HG02798 (cell line): ENCODE results near the gene STAU1.
"Not testable (repeated sequence)": the region's sequence is repeated elsewhere in the genome, so short reads cannot be mapped to it uniquely, and the experiment has no call there.

Experiments
- ATAC-seq: cut with Tn5 transposase; IDR thresholded peaks from one replicate; pipeline ENCODE4 v1.9.1; 2021; ENCODE audit warnings: mild to moderate bottlenecking; ENCODE audit not compliant: unreplicated experiment, poor library complexity

Gene STAU1, protein sequence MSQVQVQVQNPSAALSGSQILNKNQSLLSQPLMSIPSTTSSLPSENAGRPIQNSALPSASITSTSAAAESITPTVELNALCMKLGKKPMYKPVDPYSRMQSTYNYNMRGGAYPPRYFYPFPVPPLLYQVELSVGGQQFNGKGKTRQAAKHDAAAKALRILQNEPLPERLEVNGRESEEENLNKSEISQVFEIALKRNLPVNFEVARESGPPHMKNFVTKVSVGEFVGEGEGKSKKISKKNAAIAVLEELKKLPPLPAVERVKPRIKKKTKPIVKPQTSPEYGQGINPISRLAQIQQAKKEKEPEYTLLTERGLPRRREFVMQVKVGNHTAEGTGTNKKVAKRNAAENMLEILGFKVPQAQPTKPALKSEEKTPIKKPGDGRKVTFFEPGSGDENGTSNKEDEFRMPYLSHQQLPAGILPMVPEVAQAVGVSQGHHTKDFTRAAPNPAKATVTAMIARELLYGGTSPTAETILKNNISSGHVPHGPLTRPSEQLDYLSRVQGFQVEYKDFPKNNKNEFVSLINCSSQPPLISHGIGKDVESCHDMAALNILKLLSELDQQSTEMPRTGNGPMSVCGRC

DNA sequence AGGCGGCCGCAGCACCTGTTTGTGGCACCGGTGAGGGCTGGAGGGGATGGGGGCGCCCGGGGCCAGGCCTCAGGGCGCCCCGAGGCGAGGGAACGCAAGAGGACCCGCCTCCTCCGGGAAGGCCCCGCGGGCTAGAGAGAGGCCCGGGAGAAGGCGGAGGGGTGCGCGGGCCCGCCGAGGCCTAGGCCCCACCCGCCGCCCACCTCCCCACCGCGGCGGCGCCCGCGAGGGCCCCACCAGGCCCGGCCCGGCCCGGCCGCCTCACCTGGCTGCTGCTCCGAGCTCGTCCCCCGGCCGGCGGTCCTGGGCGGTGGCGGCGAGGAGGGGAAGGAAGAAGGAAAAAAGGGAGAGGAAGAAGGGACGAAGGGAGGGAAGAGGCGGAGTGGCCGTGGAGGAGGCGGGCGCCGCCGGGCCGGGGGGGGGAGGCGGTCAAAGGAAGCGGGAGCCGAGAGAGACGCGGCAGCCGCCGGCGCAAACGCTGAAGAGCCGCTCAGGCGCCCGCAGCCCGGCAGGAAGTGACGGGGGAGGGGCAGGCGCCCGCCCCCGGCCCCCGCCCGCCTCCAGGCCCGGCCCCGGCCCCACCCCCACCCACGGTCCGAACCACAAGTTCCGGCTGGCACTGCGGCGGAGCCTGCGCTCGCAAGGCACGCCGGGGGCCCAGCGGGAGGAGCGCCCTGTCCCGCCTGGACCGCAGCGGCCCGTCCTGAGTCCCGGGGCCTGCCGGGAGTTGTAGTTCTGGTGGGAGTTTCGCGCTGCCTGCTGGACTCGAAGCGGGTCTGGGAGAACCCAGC is at the start of gene STAU1:
Gene STAU1, minus strand, starts transcription at position 484 of the 791 bp plus-strand sequence. CDS start 22,133 bp downstream, outside the sequence.
- ATAC-seq = peak; percentile 95

DNA sequence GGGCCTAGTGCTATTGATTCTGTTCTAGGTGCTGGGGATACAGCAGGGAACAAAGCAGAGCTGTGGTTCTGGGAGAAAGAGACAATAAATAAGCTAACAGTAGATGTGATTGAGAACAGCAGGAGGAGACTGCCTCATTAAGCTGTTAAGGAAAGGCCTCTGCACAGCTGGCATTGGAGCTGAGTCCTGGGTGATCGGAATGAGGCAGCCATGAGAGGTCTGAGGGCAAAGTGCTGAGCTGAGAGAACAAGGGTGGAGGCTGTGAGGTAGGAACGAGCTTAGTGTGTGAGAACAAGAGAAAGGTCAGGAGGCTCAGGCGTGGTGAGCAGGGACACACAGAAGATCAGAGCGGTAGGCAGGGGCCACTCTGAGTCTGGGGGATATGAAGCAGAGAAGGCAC is 49.4 kb upstream of the STAU1 start:
- ATAC-seq = no peak

DNA sequence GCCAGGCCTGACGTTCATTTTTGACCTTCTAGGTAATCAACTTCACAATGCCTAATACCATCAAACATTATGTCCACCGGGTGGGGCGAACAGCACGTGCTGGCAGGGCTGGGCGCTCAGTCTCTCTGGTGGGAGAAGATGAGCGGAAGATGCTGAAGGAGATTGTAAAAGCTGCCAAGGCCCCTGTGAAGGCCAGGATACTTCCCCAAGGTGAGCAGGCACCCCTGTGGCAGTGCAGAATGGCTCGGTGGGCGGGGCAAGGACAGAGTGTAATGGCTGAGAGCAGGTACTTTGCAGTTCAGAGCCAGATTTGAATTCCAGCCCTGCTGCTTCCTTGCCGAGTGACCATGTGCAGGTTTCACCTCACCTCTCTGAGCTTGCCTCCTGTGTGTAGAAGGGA is 48.2 kb upstream of the STAU1 start:
- ATAC-seq = no peak

DNA sequence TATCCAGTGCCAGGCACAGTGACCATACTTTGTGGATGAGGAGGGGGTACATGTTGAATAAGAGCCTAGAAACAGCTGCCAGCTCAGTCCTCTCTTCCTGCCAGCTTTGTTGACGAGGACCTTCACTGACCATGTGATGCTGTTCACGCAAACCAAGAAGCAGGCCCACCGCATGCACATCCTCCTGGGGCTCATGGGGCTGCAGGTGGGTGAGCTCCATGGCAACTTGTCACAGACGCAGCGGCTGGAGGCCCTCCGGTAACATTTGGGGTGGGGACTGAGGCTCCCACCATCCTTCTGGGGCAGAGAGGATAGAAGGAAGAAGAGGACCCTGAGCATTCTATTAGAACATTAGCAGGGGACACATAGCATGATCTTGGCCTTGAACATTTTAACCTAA is 46.7 kb upstream of the STAU1 start:
- no peak for ATAC-seq

DNA sequence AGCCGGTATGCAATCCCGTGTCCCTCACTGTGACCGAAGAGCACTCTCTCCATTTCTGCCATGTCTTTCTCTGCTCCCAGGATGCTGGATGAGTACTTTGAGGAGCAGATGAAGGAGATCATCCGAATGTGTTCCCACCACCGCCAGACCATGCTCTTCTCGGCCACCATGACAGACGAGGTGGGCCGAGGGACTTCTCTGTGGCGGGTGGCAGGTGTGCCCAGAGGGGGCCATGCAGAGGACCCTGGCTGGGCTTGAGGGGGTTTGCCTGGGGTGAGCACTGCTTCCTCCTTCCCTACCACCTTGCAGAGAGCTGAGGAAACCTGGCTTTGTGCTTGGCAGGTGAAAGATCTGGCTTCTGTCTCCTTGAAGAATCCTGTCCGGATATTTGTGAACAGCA is 45.1 kb upstream of the STAU1 start:
- ATAC-seq = no peak

DNA sequence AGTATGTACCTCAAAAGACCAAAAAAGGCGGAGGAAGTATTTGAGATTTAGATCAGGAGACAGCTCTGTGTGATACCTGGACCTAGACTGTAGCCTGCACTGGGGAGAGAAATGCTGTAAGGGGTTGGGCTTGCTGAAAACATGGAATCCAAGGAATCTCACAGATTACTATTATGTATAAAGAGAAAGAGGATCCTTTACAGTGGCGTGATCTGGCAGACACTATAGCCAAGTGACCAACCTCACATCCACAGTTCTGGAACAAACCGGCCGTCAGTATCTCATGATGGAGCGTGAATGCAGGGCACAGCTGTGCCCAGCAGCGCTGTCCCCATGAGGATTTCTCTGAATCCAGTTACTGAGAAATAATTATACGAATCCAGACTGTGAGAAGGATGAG is 43.3 kb upstream of the STAU1 start:
- ATAC-seq = no peak

DNA sequence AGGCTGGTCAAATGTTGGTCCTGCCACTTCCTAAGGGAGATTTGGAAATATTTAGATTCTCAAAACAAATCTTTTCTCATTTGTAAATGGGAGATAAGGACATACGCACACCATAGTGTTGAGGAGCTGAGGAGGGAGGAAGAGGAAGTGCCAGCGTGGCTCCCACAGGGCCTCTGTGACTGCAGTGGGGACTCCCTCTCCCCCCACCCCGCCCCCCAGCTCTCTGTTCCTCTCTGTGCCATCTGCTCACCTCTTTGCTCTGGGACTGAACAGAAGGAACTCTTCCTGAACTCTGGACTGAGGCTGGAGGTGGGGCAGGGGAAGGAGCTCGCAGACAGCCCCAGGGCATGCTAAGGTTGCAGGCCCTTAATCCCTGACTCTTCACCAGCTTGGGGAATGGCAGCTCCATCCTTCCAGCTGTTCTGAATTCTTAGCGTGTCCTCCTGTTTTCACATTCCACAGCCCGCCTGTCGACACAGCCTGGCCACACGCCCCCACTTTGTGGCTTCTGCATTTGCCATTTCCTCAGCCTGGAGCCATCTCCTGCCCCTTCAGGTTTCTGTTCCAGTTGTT is 42.5 kb upstream of the STAU1 start:
- no peak for ATAC-seq

DNA sequence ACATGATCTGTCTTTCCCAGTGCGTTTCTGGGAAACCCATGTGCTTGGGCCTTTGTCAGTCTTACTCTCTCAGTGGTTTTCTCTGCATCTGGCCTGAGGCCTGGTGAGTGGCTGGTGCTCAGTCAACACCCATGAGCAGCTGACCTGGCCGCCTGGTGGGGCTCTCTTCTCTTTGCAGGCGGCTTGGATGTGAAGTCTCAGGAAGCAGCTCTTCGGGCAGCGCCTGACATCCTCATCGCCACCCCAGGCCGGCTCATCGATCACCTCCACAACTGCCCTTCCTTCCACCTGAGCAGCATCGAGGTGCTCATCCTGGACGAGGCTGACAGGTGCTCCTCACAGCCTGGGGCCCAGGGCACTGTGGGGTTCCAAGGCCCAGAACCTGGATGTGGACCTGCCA is 41.9 kb upstream of the STAU1 start:
- no peak for ATAC-seq

DNA sequence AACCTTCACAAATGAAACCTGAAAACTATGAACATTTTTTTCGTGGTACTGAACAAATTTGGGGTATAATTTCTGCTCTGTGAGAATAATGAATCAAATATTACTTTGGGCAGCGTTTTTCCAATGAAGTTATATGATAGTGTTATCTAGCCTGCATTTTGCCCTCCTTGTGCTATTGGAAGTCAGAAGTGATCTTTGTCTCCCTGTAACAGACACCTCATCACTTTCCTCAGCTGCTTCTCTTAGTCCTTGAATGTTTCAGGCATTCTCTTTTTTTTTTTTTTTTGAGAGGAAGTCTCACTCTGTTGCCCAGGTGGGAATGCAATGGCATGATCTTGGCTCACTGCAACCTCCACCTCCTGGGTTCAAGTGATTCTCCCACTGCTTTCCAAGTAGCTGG is 41.2 kb upstream of the STAU1 start:
- ATAC-seq = no peak

DNA sequence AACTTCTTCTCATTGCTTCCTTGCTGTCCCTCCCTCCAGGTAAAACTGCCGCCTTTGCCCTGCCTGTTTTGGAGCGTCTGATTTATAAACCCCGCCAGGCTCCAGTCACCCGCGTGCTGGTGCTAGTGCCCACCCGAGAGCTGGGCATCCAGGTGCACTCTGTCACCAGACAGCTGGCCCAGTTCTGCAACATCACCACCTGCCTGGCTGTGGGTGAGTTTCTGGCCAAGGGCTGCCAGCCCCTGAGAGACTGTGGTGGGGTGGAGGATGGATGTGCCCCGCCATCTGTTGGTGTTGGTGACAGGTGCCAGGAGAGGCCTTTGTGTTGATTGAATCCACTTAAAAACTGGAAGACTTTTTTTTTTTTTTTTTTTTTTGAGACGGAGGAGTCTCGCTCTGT is 40.5 kb upstream of the STAU1 start:
- no peak for ATAC-seq

DNA sequence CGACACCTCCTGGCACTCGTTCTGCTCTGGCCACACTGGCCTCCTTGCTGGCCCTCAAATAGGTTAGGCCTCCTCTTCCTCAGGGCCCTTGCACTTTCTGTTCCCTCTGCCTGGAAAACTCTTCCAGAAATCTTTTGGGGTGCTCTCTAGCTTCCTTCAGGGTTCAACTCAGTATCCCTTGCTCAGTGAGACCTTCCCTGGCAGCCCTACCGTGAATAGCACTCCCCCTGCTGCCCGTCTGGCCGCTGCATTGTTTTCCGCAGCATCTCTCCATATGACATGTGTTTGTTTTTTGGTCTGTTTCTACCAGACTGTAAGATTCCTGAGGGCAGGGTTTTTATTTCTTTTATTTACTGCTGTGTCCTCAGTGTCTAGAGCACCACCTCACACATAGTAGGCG is 37.8 kb upstream of the STAU1 start:
- no peak for ATAC-seq

DNA sequence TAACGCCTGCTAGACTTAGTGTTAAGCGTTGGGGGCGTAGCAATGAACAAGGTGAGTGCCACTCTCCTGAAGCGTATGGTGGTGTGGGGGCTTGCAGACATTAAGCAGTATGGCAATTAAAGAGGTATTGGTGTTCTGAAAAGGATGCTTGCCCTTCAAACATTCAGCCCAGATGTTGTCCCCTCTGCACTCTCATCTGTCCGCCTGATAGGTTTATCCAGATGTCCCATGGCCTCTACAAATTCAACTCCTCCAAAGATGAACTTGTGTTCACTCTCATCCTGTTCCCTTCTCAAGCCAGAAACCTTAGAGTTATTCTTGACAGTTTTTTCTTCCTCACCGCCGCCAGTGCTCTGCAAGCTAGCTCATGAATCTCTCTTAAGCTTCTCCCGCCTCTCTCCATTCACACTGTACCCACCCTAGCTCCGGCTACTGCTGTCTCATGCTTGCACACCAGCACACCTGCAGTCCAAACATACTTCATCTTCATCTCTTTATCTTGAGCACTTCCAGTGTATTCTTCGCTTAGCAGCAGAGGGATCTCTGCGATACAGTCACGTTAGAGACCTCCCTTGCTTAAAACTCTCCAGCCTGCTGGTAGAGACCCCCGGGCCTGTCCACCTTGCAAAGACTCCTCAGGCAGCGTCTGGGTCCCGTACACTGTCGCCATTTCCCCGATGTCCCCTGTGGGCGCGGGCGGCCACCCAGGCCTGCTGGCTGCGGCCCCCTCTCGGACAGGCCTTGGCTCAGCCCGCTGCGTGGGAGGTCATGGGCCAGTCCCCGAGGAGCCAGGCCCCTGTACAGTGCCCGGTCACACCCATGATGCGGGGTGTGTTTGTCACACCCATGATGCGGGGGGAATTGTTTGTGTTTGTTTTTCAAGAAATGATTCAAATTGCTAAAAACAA is 32.0 kb upstream of the STAU1 start:
- no peak for ATAC-seq

DNA sequence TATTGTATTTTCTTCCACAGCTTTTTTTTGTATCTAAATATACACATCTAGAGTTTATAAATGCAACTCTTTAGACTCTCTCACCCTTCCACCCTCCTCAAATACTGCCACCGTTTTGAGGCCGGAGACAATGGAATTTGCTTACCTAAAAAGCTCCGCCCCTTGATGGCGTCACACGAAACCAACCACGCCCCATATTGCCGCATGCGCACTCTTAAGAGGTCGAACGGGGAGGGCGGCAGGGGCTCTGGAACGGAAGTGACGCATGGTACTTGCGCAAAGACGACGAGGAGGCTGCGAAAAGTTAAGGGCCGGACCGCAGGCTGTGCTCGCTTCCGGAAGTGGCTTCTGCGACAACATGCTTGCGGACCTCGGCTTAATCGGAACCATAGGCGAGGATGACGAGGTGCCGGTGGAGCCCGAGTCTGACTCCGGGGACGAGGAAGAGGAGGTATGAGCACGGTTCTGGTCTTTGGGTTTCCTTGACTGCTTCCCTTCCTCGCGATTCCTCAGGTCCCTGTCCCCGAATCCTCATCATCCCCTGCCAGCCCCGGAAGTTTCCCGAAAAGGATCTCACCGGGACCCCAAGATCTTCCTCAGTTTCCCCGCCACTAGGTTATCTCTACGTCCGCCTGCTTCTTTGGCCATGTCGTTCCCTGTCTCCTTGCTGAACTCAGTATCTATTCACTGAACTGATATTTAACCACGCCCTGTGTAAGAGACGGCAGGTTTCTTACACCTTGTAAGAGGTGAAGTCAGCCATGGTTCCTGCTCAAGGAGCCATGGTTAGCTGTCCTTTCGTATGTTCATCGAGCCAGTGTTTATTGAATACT is 31.2 kb upstream of the STAU1 start, which contains the start of gene DDX27:
Gene DDX27, plus strand, starts transcription at position 326 of the 833 bp plus-strand sequence. Its CDS starts 33 bp downstream, at position 359.
- peak; percentile 97 for ATAC-seq

DNA sequence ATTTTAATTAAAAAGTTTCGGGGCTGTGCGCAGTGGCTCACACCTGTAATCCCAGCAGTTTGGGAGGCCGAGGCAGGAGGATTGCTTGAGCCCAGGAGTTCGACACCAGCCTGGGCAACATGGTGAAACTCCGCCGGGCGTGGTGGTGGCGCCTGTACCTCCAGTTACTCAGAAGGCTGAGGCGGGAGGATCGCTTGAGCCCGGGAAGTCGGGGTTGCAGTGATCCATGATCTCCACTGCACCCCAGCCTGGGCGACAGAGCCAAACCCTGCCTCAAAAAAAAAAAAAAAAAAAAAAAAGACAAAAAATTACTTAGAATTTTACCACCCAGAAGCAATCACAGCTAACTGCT is 30.6 kb upstream of the STAU1 start:
- not testable (repeated sequence) for ATAC-seq

DNA sequence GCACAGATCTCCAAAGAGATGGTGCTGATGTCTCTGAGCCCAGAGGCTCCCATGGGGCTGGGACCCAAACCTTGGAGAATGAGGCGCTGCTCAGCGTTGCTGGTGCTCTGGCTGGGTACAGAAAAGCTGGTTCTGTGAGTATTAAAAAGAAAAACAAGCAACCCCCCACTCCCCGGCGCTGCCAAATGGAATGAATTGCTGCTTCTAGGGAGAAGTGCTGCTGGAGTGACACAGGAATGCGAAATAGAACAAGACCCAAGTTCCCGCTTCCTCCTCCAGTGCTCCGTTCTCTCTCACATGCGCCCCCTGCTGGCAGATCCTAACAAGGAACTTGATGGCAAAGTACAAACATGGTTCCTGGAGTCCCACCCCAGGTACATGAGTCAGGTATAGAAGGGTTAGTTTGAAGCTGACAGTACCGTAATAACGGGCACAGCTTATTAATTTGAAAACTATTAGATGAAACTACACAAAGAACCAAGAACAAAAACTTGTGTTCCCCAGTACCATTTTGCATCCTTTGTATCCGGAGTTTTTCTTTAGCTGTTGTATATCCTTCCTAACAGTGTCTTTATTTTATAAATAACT is 29.0 kb upstream of the STAU1 start:
- no peak for ATAC-seq

DNA sequence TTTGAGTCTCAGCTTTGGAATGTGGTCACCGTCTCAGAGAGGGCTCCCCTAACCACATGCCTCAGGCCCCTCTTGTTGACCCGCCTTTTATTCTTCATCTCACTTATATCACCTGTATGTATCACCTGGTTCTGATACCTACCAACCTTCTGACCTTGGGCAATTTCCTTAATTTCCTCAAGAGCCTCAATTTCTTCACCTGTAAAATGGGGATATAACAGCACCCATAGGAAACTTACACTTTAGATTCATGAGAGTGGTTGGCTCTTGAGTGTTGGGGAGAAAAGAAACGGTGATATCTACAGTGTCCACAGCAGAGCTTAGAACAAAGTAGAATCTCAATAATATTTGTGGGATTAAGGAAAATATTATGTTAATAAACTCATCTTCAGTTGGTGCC is 27.1 kb upstream of the STAU1 start:
- ATAC-seq = no peak

DNA sequence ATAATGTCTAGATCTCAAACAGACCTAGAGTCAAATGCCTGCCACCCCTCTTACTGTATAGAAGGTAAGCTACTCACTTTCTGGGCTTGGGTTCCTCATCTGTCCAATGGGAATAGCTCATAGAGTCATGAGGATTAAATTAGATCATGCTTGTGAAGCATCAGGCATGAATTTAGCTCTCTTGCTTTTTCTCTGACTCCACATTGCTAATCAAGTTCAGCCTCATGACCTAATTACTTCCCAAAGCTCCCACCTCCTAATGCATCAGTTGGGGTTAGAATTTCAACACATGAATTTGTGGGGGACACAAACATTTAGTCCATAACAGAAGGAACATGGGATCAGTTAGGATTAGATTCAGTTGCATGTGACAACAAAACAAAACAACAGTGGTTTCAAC is 26.4 kb upstream of the STAU1 start:
- ATAC-seq = no peak

DNA sequence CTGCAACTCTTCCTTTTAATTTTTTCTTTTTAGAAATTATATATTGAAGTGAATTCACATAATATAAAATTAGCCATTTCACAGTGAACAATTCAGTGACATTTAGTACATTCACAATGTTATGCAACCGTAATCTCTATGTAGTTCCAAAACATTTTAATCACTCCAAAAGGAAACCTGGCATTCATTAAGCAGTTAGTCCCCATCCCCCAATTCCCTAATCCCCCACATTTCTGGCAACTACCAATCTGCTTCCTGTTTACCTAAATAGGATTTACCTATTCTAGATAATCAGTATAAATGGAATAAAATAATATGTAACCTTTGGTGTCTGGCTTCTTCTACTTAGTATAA is 22.6 kb upstream of the STAU1 start:
- no peak for ATAC-seq
